K562 treated with DMSO at 1 percent for 12 hours (cell line): Measurements from ENCODE around the gene CDH18. TPM values are rescaled to one million over a fixed set of nuclear protein-coding genes. Genes with fewer than 3 reads are reported as not detected.

Experiments used
- total RNA-seq: library from RNA; unstranded; fragments of 300-600 nt; gene quantifications from 2 replicates; pipeline ENCODE4 v1.2.3, GENCODE V29; 2022; ENCODE audit not compliant: insufficient read depth

Gene CDH18
- 1.1 TPM in 1 of 2 replicates, not detected in the other for total RNA-seq

DNA sequence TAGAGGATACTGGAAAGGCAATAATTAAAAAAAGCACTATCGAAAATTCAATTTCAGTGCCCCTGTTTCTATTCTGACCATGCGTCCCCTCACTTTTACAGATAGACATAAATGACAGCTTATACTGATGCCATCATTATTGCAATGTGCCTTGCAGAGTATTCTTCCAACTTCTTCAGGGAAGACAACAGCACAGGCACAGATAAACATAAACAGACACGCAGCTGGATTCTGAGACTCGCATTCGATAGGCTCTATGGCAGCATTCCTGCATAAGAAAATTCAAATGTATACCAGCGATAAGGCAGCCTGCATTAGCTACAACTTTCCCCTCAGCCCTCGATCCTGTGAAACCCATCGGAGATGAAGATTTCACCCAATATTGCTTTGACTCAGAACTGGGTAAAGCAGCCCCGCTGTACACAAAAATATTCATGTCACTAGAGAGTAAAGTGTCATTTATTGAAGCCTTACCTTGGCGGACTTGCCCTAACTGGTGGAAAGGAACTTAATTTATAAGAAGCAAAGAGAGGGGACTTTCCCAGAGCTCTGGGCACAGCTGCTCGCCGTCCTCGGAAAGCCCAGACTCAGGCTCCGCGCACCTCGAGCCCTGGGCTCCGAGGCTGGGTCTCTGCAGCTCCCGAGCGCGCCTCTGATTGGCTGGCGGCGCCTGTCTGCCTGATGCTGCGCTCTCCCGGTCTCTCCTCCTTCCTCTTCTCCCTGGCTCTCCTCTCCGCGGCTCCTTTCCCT is at the start of gene CDH18:
Gene CDH18, minus strand, starts transcription at position 589 of the 750 bp plus-strand sequence. CDS start 149,214 bp downstream, outside the sequence.

